COLO668 (cell line): ENCODE data around the gene ABCD4.
"Not testable (repeated sequence)": the region's sequence is repeated elsewhere in the genome, so short reads cannot be mapped to it uniquely, and the experiment has no call there.

Source experiments
- DNase-seq: peaks from one replicate; lab custom pipeline; 2025; ENCODE audit not compliant: unreplicated experiment; lab: John Stamatoyannopoulos, UW

Gene ABCD4

GRCh38 chr14:74302634-74303569, at the start of gene ABCD4:
ABCD4 (minus strand) TSS chr14:74302934; CDS start chr14:74302912, 22 bp downstream.
- DNase-seq: peak; percentile 97

GRCh38 chr14:74350928-74351323, 48.2 kb upstream of the ABCD4 start:
- DNase-seq: no peak

GRCh38 chr14:74350211-74350927, 47.6 kb upstream of the ABCD4 start:
- no peak for DNase-seq

- no peak for DNase-seq
Observed at GRCh38 chr14:74349757-74350156, 47.0 kb upstream of the ABCD4 start.

GRCh38 chr14:74348735-74349463, 46.2 kb upstream of the ABCD4 start:
- no peak for DNase-seq

GRCh38 chr14:74348241-74348734, 45.6 kb upstream of the ABCD4 start, which contains the start of gene VRTN:
VRTN (plus strand) TSS chr14:74348471; CDS start chr14:74356784, 8,313 bp downstream.
- no peak for DNase-seq

- no peak for DNase-seq
Observed at GRCh38 chr14:74347795-74348100, 45.0 kb upstream of the ABCD4 start.

- DNase-seq: no peak
Observed at GRCh38 chr14:74347097-74347794, 44.5 kb upstream of the ABCD4 start.

- DNase-seq: no peak
Observed at GRCh38 chr14:74346341-74346740, 43.6 kb upstream of the ABCD4 start.

GRCh38 chr14:74333909-74334308, 31.2 kb upstream of the ABCD4 start:
- no peak for DNase-seq

- not testable (repeated sequence) for DNase-seq
Observed at GRCh38 chr14:74329950-74330552, 27.3 kb upstream of the ABCD4 start.

- DNase-seq: peak; percentile 78
Observed at GRCh38 chr14:74326369-74327152, 23.8 kb upstream of the ABCD4 start.

- DNase-seq: no peak
Observed at GRCh38 chr14:74325446-74325845, 22.7 kb upstream of the ABCD4 start.

- no peak for DNase-seq
Observed at GRCh38 chr14:74324931-74325361, 22.2 kb upstream of the ABCD4 start.

GRCh38 chr14:74314576-74314975, 11.8 kb upstream of the ABCD4 start:
- no peak for DNase-seq

GRCh38 chr14:74313601-74314000, 10.9 kb upstream of the ABCD4 start:
- DNase-seq: no peak

- no peak for DNase-seq
Observed at GRCh38 chr14:74312161-74312560, 9.4 kb upstream of the ABCD4 start.

- DNase-seq: no peak
Observed at GRCh38 chr14:74309125-74310022, 6.6 kb upstream of the ABCD4 start.
